ENCODE data around the gene BLOC1S4. TPM values are rescaled to one million over a fixed set of nuclear protein-coding genes. Genes with fewer than 3 reads are reported as not detected.

Gene BLOC1S4
- total RNA-seq, 4 donors from 2014 or later = 20.0 to 20.6 (median 20.2) TPM

GRCh38 chr4:6694177-6694901, 21.6 kb upstream of the BLOC1S4 start:
- Histone ChIP-seq H3K27ac (peak overlapping the region; percentile 9 to 67 (median 17)), H3K4me3 (peak overlapping the region in 1 of 4 donors; percentile 3), H3K36me3 (no peaks in the 10 kb centered on the region), H3K4me1 (peaks cover 0 to 36% (median 6%) of the 10 kb centered on the region in 4 donors), H3K9me3 (no peaks in the 10 kb centered on the region), H3K27me3 (no peaks in the 10 kb centered on the region)
- DNase-seq = peak in 1 of 3 donors; percentile 40
- TF ChIP-seq CTCF (IDR thresholded peaks at IDR 0.05) (no peak), POLR2A (IDR thresholded peaks at IDR 0.05) (no peak)

- TF ChIP-seq POLR2A (IDR thresholded peaks at IDR 0.05) (no peak), CTCF (IDR thresholded peaks at IDR 0.05) (peak in 1 of 6 experiments; percentile 9)
- H3K4me1 ChIP-seq = peaks cover 0 to 30% (median 4%) of the 10 kb centered on the region in 4 donors
- no peaks in the 10 kb centered on the region for H3K9me3 ChIP-seq
- H3K4me3 ChIP-seq = no peak overlapping the region
- peak; percentile 64 to 77 (median 76) for DNase-seq
- no peaks in the 10 kb centered on the region for H3K27me3 ChIP-seq
- peak overlapping the region; percentile 53 to 70 (median 68) for H3K27ac ChIP-seq
- peaks cover 0 to 3% (median 0%) of the 10 kb centered on the region in 3 donors for H3K36me3 ChIP-seq
Measured at GRCh38 chr4:6695660-6696610, 20.0 kb upstream of the BLOC1S4 start.

- no peak for TF ChIP-seq CTCF (IDR thresholded peaks at IDR 0.05)
- no peak for TF ChIP-seq POLR2A (IDR thresholded peaks at IDR 0.05)
- no peaks in the 10 kb centered on the region for H3K9me3 ChIP-seq
- H3K4me1 ChIP-seq = peaks cover 0 to 30% (median 4%) of the 10 kb centered on the region in 4 donors
- H3K27ac ChIP-seq = peak overlapping the region; percentile 53 to 70 (median 68)
- peak in 1 of 3 donors; percentile 34 for DNase-seq
- H3K27me3 ChIP-seq = no peaks in the 10 kb centered on the region
- no peak overlapping the region for H3K4me3 ChIP-seq
- H3K36me3 ChIP-seq = peaks cover 0 to 3% (median 0%) of the 10 kb centered on the region in 3 donors
Measured at GRCh38 chr4:6696611-6697010, 19.4 kb upstream of the BLOC1S4 start.

- DNase-seq = peak in 1 of 3 donors; percentile 25
- Histone ChIP-seq H3K27ac (peak overlapping the region in 3 of 4 donors; percentile 53 to 70 (median 67)), H3K9me3 (no peaks in the 10 kb centered on the region), H3K4me1 (peaks cover 0 to 30% (median 4%) of the 10 kb centered on the region in 4 donors), H3K4me3 (no peak overlapping the region), H3K36me3 (peaks cover 0 to 3% (median 0%) of the 10 kb centered on the region in 3 donors), H3K27me3 (no peaks in the 10 kb centered on the region)
- TF ChIP-seq POLR2A (IDR thresholded peaks at IDR 0.05) (no peak), CTCF (IDR thresholded peaks at IDR 0.05) (no peak)
Measured at GRCh38 chr4:6697131-6697530, 18.8 kb upstream of the BLOC1S4 start.

- TF ChIP-seq POLR2A (IDR thresholded peaks at IDR 0.05) (no peak), CTCF (IDR thresholded peaks at IDR 0.05) (no peak)
- Histone ChIP-seq H3K36me3 (peaks cover 0 to 13% (median 0%) of the 10 kb centered on the region in 3 donors), H3K4me3 (no peak overlapping the region), H3K4me1 (peaks cover 0 to 23% (median 4%) of the 10 kb centered on the region in 4 donors), H3K27me3 (no peaks in the 10 kb centered on the region), H3K27ac (peak overlapping the region in 1 of 4 donors; percentile 10), H3K9me3 (no peaks in the 10 kb centered on the region)
- peak in 1 of 3 donors; percentile 11 for DNase-seq
Measured at GRCh38 chr4:6699388-6699787, 16.6 kb upstream of the BLOC1S4 start.
